HAP-1 (cell line): ENCODE data around the gene AGPAT2.

Experiments used
- DNase-seq, 2 experiments: peaks; one replicate each; pipeline ENCODE4 v3.0.0-alpha.2; 2016 to 2020; ENCODE audit warnings: low spot score in 2 of 2
- H3K27me3 ChIP-seq: fragments of 250-450 bp; sonication (Bioruptor Pico); 2 replicates; pipeline ENCODE4 v1.5.1; 2020; ENCODE audit warnings: low read depth, mild to moderate bottlenecking, moderate library complexity
- H3K36me3 ChIP-seq: fragments of 250-450 bp; sonication (Bioruptor Pico); replicated peaks from 2 replicates; pipeline ENCODE4 v1.5.1; 2020; ENCODE audit warnings: mild to moderate bottlenecking
- H3K4me1 ChIP-seq: fragments of 250-450 bp; sonication (Bioruptor Pico); 2 replicates; pipeline ENCODE4 v1.5.1; 2020; ENCODE audit warnings: mild to moderate bottlenecking
- H3K4me3 ChIP-seq: fragments of 250-450 bp; sonication (Bioruptor Pico); 2 replicates; pipeline ENCODE4 v1.5.1; 2020; ENCODE audit warnings: mild to moderate bottlenecking, moderate library complexity
- H3K9me3 ChIP-seq: fragments of 250-450 bp; sonication (Bioruptor Pico); 2 replicates; pipeline ENCODE4 v1.5.1; 2020; ENCODE audit warnings: mild to moderate bottlenecking, moderate library complexity
- in situ Hi-C: fragments of 300-500 bp; cut with MboI; formaldehyde crosslinking; loops from 3 replicates; pipeline ENCODE4 v1.14.3; 2020; ENCODE audit warnings: low sequenced_read_pairs, inconsistent platforms, mixed read lengths

The AGPAT2 gene

DNA sequence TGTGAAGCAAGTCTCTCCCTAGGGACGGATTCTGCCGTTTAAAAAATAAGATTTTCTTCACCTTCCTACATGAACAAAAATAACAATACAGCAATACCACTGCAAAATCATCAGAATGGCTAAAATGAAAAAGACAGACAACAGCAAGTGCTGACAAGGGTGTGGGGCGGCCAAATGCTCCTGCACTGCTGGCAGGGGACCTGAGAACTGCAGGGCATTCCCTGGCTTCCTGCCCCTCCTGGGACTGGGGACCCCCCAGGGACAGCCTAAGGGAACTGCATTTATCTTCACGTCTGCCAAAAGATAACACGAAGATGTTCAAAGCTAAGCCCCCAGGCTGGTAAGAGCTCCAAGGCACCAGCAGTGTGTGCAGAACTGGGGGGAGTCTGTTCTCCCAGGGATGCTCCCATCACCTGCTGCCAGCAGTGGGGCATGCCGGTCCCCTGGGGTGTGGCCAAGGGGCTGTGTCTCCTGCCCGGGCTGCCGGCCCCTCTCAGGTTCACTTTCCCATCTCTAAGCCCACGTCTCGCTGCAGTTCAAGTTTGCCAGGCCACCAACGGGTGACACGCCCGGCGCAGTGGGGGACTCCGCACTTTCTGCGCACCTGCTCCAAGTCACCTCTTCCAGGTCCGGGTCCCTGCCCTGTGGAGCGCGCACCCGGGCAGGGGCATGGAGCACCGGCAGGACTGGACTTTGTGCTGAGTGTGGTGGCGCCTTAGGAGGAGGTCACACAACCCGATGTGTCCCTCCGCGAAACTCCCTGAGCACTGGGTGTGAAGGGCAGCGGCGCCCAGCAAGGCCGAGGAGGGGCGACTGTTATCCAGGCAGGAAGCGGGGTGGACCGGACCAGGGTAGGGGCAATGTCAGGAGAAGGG lies 29.0 kb downstream of the AGPAT2 start:
- Histone ChIP-seq H3K36me3 (no peaks in the 10 kb centered on the region), H3K9me3 (no peaks in the 10 kb centered on the region), H3K4me1 (no peaks in the 10 kb centered on the region), H3K27me3 (peaks cover 47% of the 10 kb centered on the region), H3K4me3 (no peak overlapping the region)
- DNase-seq = no peak
- in situ Hi-C loops = no loop called here

DNA sequence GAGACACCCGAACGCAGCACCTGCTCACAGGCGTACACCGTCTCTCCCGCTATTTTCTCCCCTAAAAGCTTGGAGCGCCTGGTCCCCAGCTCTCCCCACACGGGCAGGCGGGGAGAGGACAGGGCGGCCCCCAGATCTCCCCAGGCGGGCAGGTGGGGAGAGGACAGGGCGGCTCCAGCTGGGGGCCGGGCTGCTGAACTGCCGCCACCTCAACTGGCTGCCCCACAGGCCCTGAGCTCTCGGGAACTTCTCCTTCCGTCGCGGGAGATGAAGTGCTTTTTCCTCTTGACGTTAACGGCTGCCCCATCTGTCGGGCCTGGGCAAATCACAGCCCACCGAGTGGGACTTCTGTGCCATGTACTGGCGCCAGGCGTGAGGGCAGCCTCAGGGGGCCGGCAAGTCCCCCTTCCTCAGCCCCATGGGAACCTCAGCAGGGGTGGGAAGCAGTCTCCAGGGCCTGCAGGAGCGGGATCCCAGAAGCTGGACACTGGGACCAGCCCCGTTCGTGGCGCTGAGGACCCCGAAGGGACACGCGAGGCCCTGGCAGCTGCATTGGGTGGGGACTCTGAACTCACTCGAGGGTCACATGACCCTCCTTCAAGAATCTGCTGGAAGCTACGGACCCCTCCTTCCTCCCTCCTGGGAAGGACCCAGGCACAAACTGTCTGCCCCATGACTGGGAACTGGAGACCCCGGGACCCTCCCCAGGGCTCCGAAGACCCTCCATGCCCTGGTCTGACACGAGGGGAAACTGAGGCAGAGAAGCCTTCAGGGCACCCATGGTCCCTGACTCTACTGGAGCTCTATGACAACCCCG lies 30.3 kb downstream of the AGPAT2 start:
- Histone ChIP-seq H3K4me1 (no peaks in the 10 kb centered on the region), H3K9me3 (no peaks in the 10 kb centered on the region), H3K4me3 (no peak overlapping the region), H3K36me3 (no peaks in the 10 kb centered on the region), H3K27me3 (peaks cover 47% of the 10 kb centered on the region)
- no peak for DNase-seq
- in situ Hi-C loops = no loop called here

DNA sequence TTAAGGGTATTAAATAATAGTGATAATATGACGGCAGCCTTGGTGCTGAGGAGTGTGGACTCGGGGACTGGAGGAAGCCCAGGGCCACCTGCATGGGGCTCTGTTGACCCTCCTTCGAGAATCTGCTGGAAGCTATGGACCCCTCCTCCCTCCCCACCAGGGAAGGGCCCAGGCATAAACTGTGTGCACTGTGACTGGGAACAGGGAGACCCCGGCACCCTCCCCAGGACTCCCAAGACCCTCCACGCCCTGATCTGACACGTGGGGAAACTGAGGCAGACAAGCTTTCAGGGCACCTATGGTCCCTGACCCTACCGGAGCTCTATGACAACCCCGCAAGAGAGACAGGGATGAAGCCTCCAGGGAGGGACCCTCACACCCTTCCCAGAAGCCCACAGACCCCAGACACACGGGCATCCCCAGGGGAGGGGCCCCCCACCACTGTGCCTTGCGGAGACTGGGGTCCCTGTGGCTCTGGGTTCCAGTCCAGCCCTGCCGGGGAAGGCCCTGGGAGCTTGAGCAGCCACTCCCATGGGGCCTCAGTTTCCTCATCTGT lies 31.0 kb downstream of the AGPAT2 start:
- DNase-seq = no peak
- in situ Hi-C loops = no loop called here
- no peaks in the 10 kb centered on the region for H3K4me1 ChIP-seq
- no peaks in the 10 kb centered on the region for H3K9me3 ChIP-seq
- no peaks in the 10 kb centered on the region for H3K36me3 ChIP-seq
- no peak overlapping the region for H3K4me3 ChIP-seq
- H3K27me3 ChIP-seq = peaks cover 47% of the 10 kb centered on the region

DNA sequence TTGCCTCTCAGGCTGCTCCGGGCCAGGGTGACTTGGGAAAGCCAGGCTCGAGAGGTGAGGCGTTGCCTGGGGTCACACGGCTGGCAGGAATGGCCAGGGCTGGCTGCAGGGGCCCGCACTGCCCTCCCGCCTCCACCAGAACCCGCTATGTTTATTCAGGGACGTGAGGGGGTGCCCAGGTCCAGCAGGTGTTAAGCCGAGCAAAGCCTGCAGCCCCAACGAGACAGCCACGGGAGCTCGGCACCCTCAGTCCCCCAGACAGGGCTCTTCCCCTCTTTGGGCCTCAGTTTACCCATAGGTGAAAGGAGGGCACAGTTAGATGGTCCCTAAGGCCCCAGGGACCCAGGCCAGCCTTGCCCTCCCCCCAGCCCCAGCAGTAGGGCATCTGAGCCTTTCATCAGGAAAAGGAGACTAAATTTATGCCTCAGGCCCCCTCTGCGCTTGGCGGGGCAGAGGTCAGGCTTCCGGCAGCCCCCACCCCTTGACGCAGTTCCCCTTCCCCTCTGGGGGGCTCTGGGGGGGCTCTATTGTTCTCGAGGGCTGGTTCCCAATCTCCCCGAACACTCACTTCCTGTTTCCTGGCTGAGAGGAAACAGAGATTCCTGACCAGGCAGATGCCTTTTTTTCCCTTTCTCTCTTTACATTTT lies 31.6 kb downstream of the AGPAT2 start:
- Histone ChIP-seq H3K4me3 (no peak overlapping the region), H3K9me3 (no peaks in the 10 kb centered on the region), H3K36me3 (no peaks in the 10 kb centered on the region), H3K27me3 (peaks cover 44% of the 10 kb centered on the region), H3K4me1 (no peaks in the 10 kb centered on the region)
- in situ Hi-C loops = no loop called here
- DNase-seq = no peak

DNA sequence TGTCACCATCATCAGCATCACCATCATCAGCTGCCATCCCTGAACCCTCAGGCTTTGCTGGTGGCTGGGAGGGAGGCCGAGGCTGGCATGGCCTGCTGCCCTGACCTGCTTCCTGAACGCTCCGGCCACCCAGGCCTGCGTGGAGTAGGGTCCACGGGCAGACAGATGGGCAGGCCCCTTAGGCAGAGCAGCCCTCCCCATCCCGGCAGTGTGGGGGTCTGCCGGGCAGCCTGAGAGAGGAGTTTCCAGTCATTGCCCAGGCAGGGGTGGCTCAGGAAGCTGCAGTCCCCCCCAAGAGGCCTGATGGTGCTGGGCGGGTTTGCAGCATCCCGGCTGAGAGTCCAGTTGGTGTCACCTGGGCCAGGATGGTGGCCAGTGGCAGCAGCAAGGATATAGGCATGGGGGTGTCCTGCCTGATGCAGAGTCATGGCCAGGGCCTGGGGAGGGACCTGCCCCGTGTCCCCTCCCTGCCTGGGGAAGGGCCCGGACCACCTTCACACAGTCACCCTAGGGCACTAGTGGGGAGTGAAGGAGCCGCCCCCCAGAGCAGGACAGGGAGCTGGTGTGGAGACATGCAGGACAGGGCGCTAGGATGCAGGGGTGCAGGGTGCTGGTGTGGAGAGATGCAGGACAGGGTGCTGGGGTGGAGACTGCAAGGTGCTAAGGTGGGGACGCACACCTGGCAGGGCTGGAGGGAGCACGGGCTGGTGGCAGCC lies 32.3 kb downstream of the AGPAT2 start:
- in situ Hi-C loops = no loop called here

DNA sequence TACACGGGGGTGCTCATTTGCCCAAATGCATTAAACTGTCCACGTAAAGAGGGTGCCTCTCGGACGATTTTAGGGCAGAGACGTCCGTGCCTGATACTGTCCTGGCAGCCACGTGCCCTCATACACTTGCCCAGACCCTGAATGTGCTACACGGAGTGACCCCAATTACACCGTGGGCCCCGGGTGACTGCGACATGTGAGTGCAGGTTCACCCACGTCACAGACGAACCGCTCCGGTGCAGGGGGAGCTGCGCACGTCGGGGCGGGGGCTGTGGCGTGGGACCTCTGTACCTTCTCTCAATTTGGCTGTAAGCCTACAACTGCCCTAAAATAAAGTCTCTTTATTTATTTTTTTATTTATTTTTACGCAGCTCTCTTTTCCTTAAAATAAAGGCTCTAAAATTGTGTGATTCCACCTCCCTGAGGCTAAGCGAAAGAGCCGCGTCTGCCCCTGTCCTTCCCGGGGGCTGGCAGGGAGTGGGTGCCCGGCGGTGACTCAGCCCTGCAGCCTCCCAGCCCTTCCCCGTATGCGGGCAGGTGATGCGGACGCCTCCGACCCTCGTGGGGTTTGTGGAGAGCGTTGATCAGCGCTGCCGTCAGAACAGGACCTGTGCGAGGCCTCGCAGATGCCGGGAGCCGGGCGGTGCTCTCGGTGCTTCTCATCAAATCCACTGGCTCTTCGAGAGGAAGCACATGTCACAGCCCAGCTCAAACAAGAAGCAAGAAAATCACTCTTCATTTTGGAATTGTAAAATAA lies 33.8 kb downstream of the AGPAT2 start:
- peaks cover 23% of the 10 kb centered on the region for H3K27me3 ChIP-seq
- in situ Hi-C loops = no loop called here
- H3K4me1 ChIP-seq = no peaks in the 10 kb centered on the region
- no peak for DNase-seq
- H3K36me3 ChIP-seq = no peaks in the 10 kb centered on the region
- H3K9me3 ChIP-seq = no peaks in the 10 kb centered on the region
- no peak overlapping the region for H3K4me3 ChIP-seq

More for the DNA sequence above, 32.3 kb downstream of the AGPAT2 start:
- no peak overlapping the region for H3K4me3 ChIP-seq
- H3K4me1 ChIP-seq = no peaks in the 10 kb centered on the region
- peaks cover 38% of the 10 kb centered on the region for H3K27me3 ChIP-seq
- no peaks in the 10 kb centered on the region for H3K9me3 ChIP-seq
- no peak for DNase-seq
- no peaks in the 10 kb centered on the region for H3K36me3 ChIP-seq

DNA sequence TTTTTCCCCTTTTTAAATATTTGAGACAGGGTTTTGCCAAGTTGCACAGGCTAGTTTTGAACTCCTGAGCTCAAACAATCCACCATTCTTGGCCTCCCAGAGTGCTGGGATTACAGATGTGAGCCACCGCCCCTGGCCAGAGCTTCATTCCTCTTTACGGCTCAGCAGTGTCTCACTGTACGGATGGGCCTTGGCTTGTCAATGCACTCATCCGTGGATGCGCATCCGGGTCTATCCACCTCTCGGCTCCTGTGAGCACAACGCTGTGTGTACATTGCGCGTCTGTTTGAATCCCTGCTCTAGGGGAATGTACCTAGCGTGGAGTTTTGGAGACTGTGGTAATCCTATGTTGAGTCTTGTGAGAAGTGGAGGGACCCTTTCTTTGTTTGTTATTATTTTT lies 35.4 kb downstream of the AGPAT2 start:
- no peaks in the 10 kb centered on the region for H3K9me3 ChIP-seq
- H3K36me3 ChIP-seq = no peaks in the 10 kb centered on the region
- no peak for DNase-seq
- in situ Hi-C loops = no loop called here
- peaks cover 6% of the 10 kb centered on the region for H3K27me3 ChIP-seq
- H3K4me3 ChIP-seq = no peak overlapping the region
- no peaks in the 10 kb centered on the region for H3K4me1 ChIP-seq

DNA sequence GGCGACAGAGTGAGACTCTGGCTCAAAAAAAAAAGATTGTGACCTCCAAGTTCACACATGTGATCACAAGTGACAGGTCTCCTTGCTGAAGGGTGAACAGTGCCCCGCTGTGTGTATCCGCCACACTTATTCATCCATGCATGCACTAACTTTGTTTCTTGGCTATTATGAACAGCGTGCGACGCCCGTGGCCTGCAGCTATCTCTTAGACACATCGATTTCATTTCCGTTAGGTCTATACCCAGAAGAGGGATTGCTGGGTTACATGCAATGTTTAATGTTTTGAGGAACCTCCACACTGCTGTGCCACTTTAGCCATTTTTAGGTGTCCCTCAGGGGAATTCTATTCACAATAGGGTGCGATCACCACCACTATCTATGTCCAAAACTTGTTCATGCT lies 36.6 kb downstream of the AGPAT2 start:
- no peak for DNase-seq
- Histone ChIP-seq H3K27me3 (no peaks in the 10 kb centered on the region), H3K4me3 (no peak overlapping the region), H3K4me1 (no peaks in the 10 kb centered on the region), H3K9me3 (no peaks in the 10 kb centered on the region), H3K36me3 (no peaks in the 10 kb centered on the region)
- in situ Hi-C loops = no loop called here

DNA sequence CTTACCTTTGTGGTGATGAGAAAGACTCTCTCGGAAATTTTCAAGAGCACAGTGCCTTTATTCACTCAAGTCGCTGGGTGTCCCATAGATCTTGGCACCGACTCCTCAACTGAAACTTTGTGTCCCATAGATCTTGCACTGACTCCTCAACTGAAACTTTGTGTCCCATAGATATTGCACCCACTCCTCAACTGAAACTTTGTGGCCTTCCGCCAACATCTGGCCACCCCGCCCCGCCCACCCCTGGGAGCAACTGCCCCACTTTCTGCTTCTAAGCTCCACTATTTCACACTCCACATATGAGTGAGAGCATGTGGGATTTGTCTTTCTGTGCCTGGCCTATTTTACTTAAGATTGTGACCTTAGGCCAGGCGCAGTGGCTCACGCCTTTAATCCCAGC lies 37.2 kb downstream of the AGPAT2 start:
- no peaks in the 10 kb centered on the region for H3K36me3 ChIP-seq
- no peaks in the 10 kb centered on the region for H3K9me3 ChIP-seq
- H3K4me3 ChIP-seq = no peak overlapping the region
- DNase-seq = no peak
- H3K27me3 ChIP-seq = no peaks in the 10 kb centered on the region
- in situ Hi-C loops = no loop called here
- no peaks in the 10 kb centered on the region for H3K4me1 ChIP-seq

DNA sequence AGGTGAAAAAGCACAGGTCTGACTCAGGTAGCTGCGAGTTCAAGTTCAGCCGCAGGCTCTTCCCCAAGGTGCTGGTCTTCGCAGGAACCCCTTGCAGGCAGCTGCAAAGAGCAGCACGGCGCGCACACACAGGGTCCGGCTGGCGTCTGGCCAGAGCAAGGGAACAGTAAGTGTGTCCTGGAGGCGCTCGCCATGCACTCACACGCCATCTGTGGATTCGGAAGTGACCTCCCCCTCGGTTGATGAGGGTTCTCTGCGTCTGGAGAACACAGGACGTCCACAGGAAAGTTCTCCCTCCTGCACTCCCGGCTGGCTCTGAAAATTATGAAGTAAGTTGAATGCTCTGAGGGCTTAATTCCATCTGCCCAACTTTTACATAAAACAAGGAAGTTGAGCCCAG lies 38.5 kb downstream of the AGPAT2 start:
- in situ Hi-C loops = no loop called here
- H3K9me3 ChIP-seq = no peaks in the 10 kb centered on the region
- no peaks in the 10 kb centered on the region for H3K27me3 ChIP-seq
- no peak for DNase-seq
- no peak overlapping the region for H3K4me3 ChIP-seq
- H3K36me3 ChIP-seq = no peaks in the 10 kb centered on the region
- no peaks in the 10 kb centered on the region; the same call in 1 of the 2 replicates for H3K4me1 ChIP-seq

DNA sequence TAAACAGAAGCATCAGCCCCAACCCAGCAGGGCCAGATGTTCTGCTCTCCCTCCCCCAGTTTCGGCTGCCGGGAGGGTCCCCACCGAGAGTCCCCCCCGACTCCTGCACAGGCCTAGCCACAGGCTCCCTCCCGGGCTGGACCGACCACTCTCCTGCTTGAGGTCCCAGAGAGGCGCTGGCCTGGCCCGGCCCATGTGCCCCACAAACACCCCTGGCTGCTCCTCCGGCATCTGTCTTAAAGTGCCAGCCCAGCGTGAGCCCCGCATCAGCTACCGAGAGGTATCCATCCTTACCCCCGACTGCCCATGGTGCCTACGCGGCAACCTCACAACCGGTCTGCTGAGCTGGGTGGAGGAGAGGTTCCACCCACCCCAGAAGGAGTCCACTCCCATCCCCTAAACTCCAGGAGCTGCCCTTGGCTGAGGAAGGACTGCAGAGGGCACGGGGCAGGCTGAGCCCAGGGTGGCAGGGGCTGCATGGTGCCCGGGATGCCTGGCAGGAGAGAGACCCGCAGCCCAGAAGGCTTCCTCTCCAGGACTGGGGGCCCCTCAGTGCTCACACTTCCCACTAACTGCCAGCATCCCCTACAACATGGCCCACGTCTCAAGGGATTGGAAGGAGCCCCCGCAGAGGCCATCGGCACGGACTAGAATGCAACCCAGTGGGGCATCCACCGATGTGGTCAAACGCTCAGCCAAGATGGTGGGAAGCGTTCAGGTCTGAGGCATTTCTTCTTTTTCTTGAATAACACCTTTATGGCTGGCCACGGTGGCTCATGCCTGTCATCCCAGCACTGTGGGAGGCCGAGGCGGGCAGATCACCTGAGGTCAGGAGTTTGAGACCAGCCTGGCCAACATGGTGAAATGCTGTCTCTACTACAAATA lies 40.2 kb downstream of the AGPAT2 start:
- DNase-seq = no peak
- in situ Hi-C loops = no loop called here
- Histone ChIP-seq H3K9me3 (no peaks in the 10 kb centered on the region), H3K36me3 (no peaks in the 10 kb centered on the region), H3K4me1 (no peaks in the 10 kb centered on the region; the same call in 1 of the 2 replicates), H3K4me3 (no peak overlapping the region), H3K27me3 (no peaks in the 10 kb centered on the region)
